Neural cell (in vitro differentiated cells): ENCODE data around the gene FAM98B. TPM values are rescaled to one million over a fixed set of nuclear protein-coding genes. Genes with fewer than 3 reads are reported as not detected.

Experiments
- H2AFZ ChIP-seq: fragments of 200-600, 300-800 bp; sonication (generic), shearing (Covaris generic); 2 replicates; pipeline ENCODE4 v1.6.0; 2014; ENCODE audit warnings: low read depth, mild to moderate bottlenecking, antibody characterized with exemption, low read length, moderate library complexity
- H3F3A ChIP-seq: fragments of 200-600 bp; shearing (Covaris generic); 2 replicates; pipeline ENCODE4 v1.6.1; 2016; ENCODE audit warnings: mild to moderate bottlenecking, moderate library complexity, mixed read lengths, antibody characterized with exemption, low read length; ENCODE audit not compliant: insufficient read depth, poor library complexity, severe bottlenecking
- H3K27ac ChIP-seq: fragments of 200-600, 300-800 bp; sonication (generic), shearing (Covaris generic); 2 replicates; pipeline ENCODE4 v1.5.1; 2014; ENCODE audit warnings: mild to moderate bottlenecking, low read length, moderate library complexity
- H3K27me3 ChIP-seq: fragments of 300-800, 200-600 bp; sonication (generic), shearing (Covaris generic); 2 replicates; pipeline ENCODE4 v1.6.0; 2014; ENCODE audit warnings: mild to moderate bottlenecking, low read depth, low read length, moderate library complexity; ENCODE audit not compliant: insufficient read depth
- H3K36me3 ChIP-seq: fragments of 300-800, 200-600 bp; sonication (generic), shearing (Covaris generic); 2 replicates; pipeline ENCODE4 v1.5.1; 2014; ENCODE audit warnings: mild to moderate bottlenecking, antibody characterized with exemption, low read length, moderate library complexity; ENCODE audit not compliant: insufficient read depth
- H3K4me2 ChIP-seq: fragments of 300-800, 200-600 bp; sonication (generic), shearing (Covaris generic); 2 replicates; pipeline ENCODE4 v1.6.0; 2014; ENCODE audit warnings: mild to moderate bottlenecking, low read length
- H3K4me3 ChIP-seq: fragments of 300-800, 200-600 bp; sonication (generic), shearing (Covaris generic); 2 replicates; pipeline ENCODE4 v1.5.1; 2014; ENCODE audit warnings: mild to moderate bottlenecking, low read length, moderate library complexity
- H3K79me2 ChIP-seq: fragments of 200-600 bp; shearing (Covaris generic); replicated peaks from 2 replicates; pipeline ENCODE4 v1.6.0; 2014; ENCODE audit warnings: mild to moderate bottlenecking, low read length, moderate library complexity; ENCODE audit not compliant: insufficient read depth
- H3K9ac ChIP-seq: fragments of 300-800, 200-600 bp; sonication (generic), shearing (Covaris generic); 2 replicates; pipeline ENCODE4 v1.6.1; 2016; ENCODE audit warnings: mild to moderate bottlenecking, low read length, mixed read lengths
- H3K9me2 ChIP-seq: fragments of 200-600 bp; shearing (Covaris generic); 2 replicates; pipeline ENCODE4 v1.6.1; 2016; ENCODE audit warnings: mild to moderate bottlenecking, low read length, mixed read lengths; ENCODE audit not compliant: insufficient read depth
- H3K9me3 ChIP-seq: fragments of 200-600, 300-800 bp; sonication (generic), shearing (Covaris generic); 2 replicates; pipeline ENCODE4 v1.6.1; 2016; ENCODE audit warnings: mild to moderate bottlenecking, mixed run types, low read length, moderate library complexity, mixed read lengths
- H4K20me1 ChIP-seq: fragments of 200-600 bp; shearing (Covaris generic); 2 replicates; pipeline ENCODE4 v1.6.1; 2016; ENCODE audit warnings: mild to moderate bottlenecking, mixed run types; ENCODE audit not compliant: insufficient read depth
- CTCF ChIP-seq: fragments of 450-650 bp; IDR thresholded peaks from 2 replicates; pipeline ENCODE4 v1.5.1; 2014; ENCODE audit warnings: antibody characterized with exemption, mild to moderate bottlenecking, moderate library complexity; ENCODE audit not compliant: poor library complexity, severe bottlenecking
- EP300 ChIP-seq: fragments of 450-650 bp; conservative IDR thresholded peaks from 2 replicates; pipeline ENCODE4 v1.6.1; 2014; ENCODE audit warnings: antibody characterized with exemption, mild to moderate bottlenecking, moderate library complexity; ENCODE audit not compliant: poor library complexity, severe bottlenecking
- EZH2 ChIP-seq: fragments of 200-600, 300-800 bp; shearing (Covaris generic), sonication (generic); IDR thresholded peaks from 2 replicates; pipeline ENCODE4 v1.6.1; 2014; ENCODE audit warnings: antibody characterized with exemption, low read length, borderline replicate concordance, mild to moderate bottlenecking; ENCODE audit not compliant: insufficient read depth, poor library complexity, severe bottlenecking
- MXI1 ChIP-seq: fragments of 450-650 bp; conservative IDR thresholded peaks from 2 replicates; pipeline ENCODE4 v1.6.1; 2014; ENCODE audit warnings: antibody characterized with exemption, mild to moderate bottlenecking; ENCODE audit not compliant: poor library complexity, severe bottlenecking
- POLR2AphosphoS5 ChIP-seq: IDR thresholded peaks from 2 replicates; pipeline ENCODE4 v1.6.1; 2012
- RAD21 ChIP-seq: fragments of 450-650 bp; conservative IDR thresholded peaks from 2 replicates; pipeline ENCODE4 v1.6.1; 2014; ENCODE audit warnings: antibody characterized with exemption, mild to moderate bottlenecking, moderate library complexity
- REST ChIP-seq: IDR thresholded peaks from 2 replicates; pipeline ENCODE4 v1.6.1; 2012; ENCODE audit warnings: borderline replicate concordance
- SMC3 ChIP-seq: fragments of 450-650 bp; conservative IDR thresholded peaks from 2 replicates; pipeline ENCODE4 v1.6.1; 2014; ENCODE audit warnings: antibody characterized with exemption, mild to moderate bottlenecking, moderate library complexity; ENCODE audit not compliant: poor library complexity
- TAF1 ChIP-seq: IDR thresholded peaks from 2 replicates; pipeline ENCODE4 v1.6.1; 2012; ENCODE audit warnings: low read depth
- polyA plus RNA-seq: library from polyadenylated mRNA; depleted of rRNA; stranded (reverse); fragments of >200 nt; gene quantifications from 2 replicates; pipeline ENCODE4 v1.2.3, GENCODE V29; 2014

FAM98B gene
- polyA plus RNA-seq, 1 donor from 2014 or later = 12.7 TPM

DNA sequence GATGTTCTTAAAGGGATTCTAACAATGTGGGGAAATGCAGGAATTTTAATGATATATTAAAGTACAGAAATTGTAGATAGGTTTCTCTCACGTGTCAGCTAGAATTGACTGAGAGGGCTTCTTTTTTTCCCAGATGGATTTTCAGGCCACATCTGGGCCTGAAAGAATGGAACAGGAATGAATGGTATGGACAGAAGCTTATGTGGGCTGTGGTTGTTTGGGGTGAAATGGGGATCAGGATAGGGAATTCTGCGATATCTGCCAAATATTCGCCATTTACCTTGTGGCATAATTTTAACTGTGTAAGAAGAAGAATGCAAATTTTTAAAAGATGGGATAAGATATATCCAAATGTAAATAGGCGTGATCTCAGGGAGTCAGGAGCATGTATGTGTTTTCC lies 45.4 kb upstream of the FAM98B start:
- no peak overlapping the region for H3K9ac ChIP-seq
- no peaks in the 10 kb centered on the region for H3K36me3 ChIP-seq
- TF ChIP-seq REST (no peak), RAD21 (no peak), EZH2 (no peak), MXI1 (no peak), EP300 (no peak), TAF1 (no peak), CTCF (no peak), SMC3 (no peak), POLR2AphosphoS5 (no peak)
- no peaks in the 10 kb centered on the region for H3F3A ChIP-seq
- no peak overlapping the region for H3K27ac ChIP-seq
- H4K20me1 ChIP-seq = no peaks in the 10 kb centered on the region
- H3K9me2 ChIP-seq = no peaks in the 10 kb centered on the region
- no peaks in the 10 kb centered on the region for H3K27me3 ChIP-seq
- H2AFZ ChIP-seq = no peak overlapping the region
- no peak overlapping the region for H3K4me3 ChIP-seq
- H3K4me2 ChIP-seq = no peak overlapping the region
- no peaks in the 10 kb centered on the region for H3K79me2 ChIP-seq
- no peaks in the 10 kb centered on the region for H3K9me3 ChIP-seq

GRCh38 chr15:38411902-38412301 lies 42.0 kb upstream of the FAM98B start:
- Histone ChIP-seq H3K4me3 (no peak overlapping the region), H3K4me2 (no peak overlapping the region), H3K27me3 (no peaks in the 10 kb centered on the region), H3K9me3 (no peaks in the 10 kb centered on the region), H4K20me1 (no peaks in the 10 kb centered on the region), H2AFZ (no peak overlapping the region), H3F3A (no peaks in the 10 kb centered on the region), H3K9ac (no peak overlapping the region), H3K27ac (no peak overlapping the region), H3K79me2 (no peaks in the 10 kb centered on the region), H3K36me3 (no peaks in the 10 kb centered on the region), H3K9me2 (no peaks in the 10 kb centered on the region)
- no peak for TF ChIP-seq TAF1
- TF ChIP-seq REST = no peak
- no peak for TF ChIP-seq EP300
- no peak for TF ChIP-seq RAD21
- TF ChIP-seq EZH2 = no peak
- TF ChIP-seq SMC3 = no peak
- TF ChIP-seq MXI1 = no peak
- no peak for TF ChIP-seq POLR2AphosphoS5
- TF ChIP-seq CTCF = no peak
